Measurements from ENCODE around the gene RGL1. TPM values are rescaled to one million over a fixed set of nuclear protein-coding genes. Genes with fewer than 3 reads are reported as not detected.
A peak's percentile ranks its signal among the peaks of the same experiment; 100 is the strongest.

Gene RGL1
- total RNA-seq, 1 donor from 2014 or later: 17.0 TPM

DNA sequence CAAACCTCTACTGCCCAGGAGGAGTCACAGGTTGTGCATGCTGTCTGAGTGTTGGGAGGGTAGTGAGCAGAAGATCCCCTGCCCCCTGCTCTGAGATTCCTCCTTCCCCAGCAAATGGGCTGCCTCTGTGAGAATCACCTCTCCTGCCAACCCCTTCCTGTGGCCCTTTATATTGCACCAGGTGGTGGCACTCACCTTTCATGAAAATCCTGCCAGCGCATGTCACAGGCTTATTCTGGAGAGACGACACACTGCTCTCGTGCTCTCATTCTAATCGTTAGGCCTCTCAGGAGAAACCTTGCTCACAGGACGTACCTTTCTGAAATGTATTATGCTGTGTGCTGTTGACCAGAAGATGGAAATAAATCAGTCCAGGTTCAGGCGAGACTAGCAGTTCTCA, 113.7 kb downstream of the RGL1 start:
- peaks cover 19% of the 10 kb centered on the region for H3K4me1 Mint-ChIP-seq (ENCODE audit: unreplicated experiment)
- no peak for TF ChIP-seq CTCF (conservative IDR thresholded peaks at IDR 0.05)
- H3K36me3 Mint-ChIP-seq: peaks cover 38% of the 10 kb centered on the region
- H3K27ac Mint-ChIP-seq: no peak overlapping the region
- no peak for DNase-seq (ENCODE audit: extremely low spot score, unreplicated experiment)
- H3K4me3 Mint-ChIP-seq: no peak overlapping the region
- no peaks in the 10 kb centered on the region for H3K27me3 Mint-ChIP-seq
- no peaks in the 10 kb centered on the region for H3K9me3 Mint-ChIP-seq

DNA sequence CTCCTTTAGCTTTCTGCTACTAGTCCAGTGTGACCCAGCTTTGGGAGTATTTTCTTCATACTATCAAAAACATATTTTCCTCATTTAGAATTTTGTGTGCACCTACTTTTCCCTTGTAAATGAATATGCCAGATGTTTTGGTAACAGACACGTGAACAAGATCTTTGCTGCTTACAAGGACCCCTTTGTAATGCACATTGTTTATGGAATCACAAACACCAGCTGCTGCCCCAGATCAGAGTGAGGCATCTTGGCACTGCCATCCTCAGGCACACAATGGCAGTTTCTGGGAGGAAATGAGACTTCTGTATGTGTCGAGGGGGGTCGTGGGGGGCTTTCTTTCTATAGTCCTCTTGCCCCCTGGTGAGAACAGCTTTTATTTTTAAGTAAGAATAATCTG, 115.7 kb downstream of the RGL1 start:
- Mint-ChIP-seq H3K27ac (no peak overlapping the region), H3K4me3 (no peak overlapping the region), H3K4me1 (ENCODE audit: unreplicated experiment) (peaks cover 7% of the 10 kb centered on the region), H3K27me3 (no peaks in the 10 kb centered on the region), H3K36me3 (peaks cover 33% of the 10 kb centered on the region), H3K9me3 (no peaks in the 10 kb centered on the region)
- DNase-seq (ENCODE audit: extremely low spot score, unreplicated experiment): no peak
- TF ChIP-seq CTCF (conservative IDR thresholded peaks at IDR 0.05): no peak

DNA sequence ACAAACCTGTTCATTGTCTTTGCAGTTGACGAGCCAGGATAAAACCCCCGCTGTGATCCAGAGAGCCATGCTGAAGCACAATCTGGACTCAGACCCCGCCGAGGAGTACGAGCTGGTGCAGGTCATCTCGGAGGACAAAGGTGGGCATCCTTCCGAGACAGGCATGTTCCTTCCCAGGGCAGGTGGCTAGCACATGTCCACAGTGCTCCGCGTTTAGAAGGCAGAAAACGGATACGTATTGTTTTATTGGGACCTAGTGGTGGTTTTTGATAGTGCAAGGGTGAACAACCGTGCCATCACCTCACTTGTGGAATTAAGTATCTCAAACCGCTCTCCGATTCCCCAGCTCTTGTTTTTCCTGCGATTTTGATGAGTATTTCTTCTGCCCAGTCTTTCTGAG, 117.3 kb downstream of the RGL1 start:
- H3K4me3 Mint-ChIP-seq: no peak overlapping the region
- peak; percentile 60 for TF ChIP-seq CTCF (conservative IDR thresholded peaks at IDR 0.05)
- H3K36me3 Mint-ChIP-seq: peaks cover 36% of the 10 kb centered on the region
- no peak overlapping the region for H3K27ac Mint-ChIP-seq
- H3K4me1 Mint-ChIP-seq (ENCODE audit: unreplicated experiment): no peaks in the 10 kb centered on the region
- H3K27me3 Mint-ChIP-seq: no peaks in the 10 kb centered on the region
- H3K9me3 Mint-ChIP-seq: no peaks in the 10 kb centered on the region
- no peak for DNase-seq (ENCODE audit: extremely low spot score, unreplicated experiment)

DNA sequence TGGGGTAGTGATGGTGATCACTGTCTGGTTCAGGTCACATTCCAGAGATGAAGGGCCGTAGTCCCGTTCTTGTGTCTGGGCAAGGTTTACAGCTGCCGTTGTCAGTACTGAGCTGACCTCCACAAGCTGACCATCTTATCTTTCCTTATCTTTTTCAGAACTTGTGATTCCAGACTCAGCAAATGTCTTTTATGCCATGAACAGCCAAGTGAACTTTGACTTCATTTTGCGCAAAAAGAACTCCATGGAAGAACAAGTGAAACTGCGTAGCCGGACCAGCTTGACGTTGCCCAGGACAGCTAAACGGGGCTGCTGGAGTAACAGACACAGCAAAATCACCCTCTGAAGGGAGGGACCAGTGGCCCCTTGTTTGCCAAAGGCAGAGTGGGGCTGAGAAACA, 121.0 kb downstream of the RGL1 start:
- Mint-ChIP-seq H3K9me3 (no peaks in the 10 kb centered on the region), H3K4me1 (ENCODE audit: unreplicated experiment) (no peaks in the 10 kb centered on the region), H3K27me3 (no peaks in the 10 kb centered on the region), H3K27ac (no peak overlapping the region), H3K4me3 (no peak overlapping the region), H3K36me3 (peaks cover 26% of the 10 kb centered on the region)
- DNase-seq (ENCODE audit: extremely low spot score, unreplicated experiment): no peak
- TF ChIP-seq CTCF (conservative IDR thresholded peaks at IDR 0.05): no peak

GRCh38 chr1:183926983-183927382, 122.1 kb downstream of the RGL1 start:
- no peak overlapping the region for H3K4me3 Mint-ChIP-seq
- TF ChIP-seq CTCF (conservative IDR thresholded peaks at IDR 0.05): no peak
- no peaks in the 10 kb centered on the region for H3K9me3 Mint-ChIP-seq
- peaks cover 25% of the 10 kb centered on the region for H3K36me3 Mint-ChIP-seq
- DNase-seq (ENCODE audit: extremely low spot score, unreplicated experiment): no peak
- H3K4me1 Mint-ChIP-seq (ENCODE audit: unreplicated experiment): peaks cover 9% of the 10 kb centered on the region
- H3K27me3 Mint-ChIP-seq: no peaks in the 10 kb centered on the region
- no peak overlapping the region for H3K27ac Mint-ChIP-seq

GRCh38 chr1:183931646-183932271, 126.8 kb downstream of the RGL1 start:
- Mint-ChIP-seq H3K36me3 (no peaks in the 10 kb centered on the region), H3K27ac (no peak overlapping the region), H3K9me3 (no peaks in the 10 kb centered on the region), H3K4me1 (ENCODE audit: unreplicated experiment) (peaks cover 33% of the 10 kb centered on the region), H3K4me3 (no peak overlapping the region), H3K27me3 (no peaks in the 10 kb centered on the region)
- no peak for TF ChIP-seq CTCF (conservative IDR thresholded peaks at IDR 0.05)
- no peak for DNase-seq (ENCODE audit: extremely low spot score, unreplicated experiment)
